IMR-90 (cell line): ENCODE results near the gene ATP4B. TPM values are rescaled to one million over a fixed set of nuclear protein-coding genes. Genes with fewer than 3 reads are reported as not detected.

Experiments
- ATAC-seq: fragments of 200-7000 bp; cut with Tn5 transposase; 2 replicates; pipeline ENCODE4 v1.9.1; 2020; ENCODE audit warnings: low read depth, mild to moderate bottlenecking, moderate library complexity
- BruUV-seq: library from RNA; stranded (reverse); fragments of 400-500 nt; replicated peaks from 2 replicates; lab custom pipeline; 2021; lab: Mats Ljungman, UMichigan
- CTCF ChIA-PET: fragments of 300-600 bp; formaldehyde crosslinking; extraction: SDS; loops from one replicate; lab custom pipeline; 2021; ENCODE audit warnings: antibody characterized with exemption; lab: Yijun Ruan, JAX
- POLR2A ChIA-PET: fragments of 300-600 bp; sonication (Branson Sonifier 250); formaldehyde crosslinking; loops from one replicate; lab custom pipeline; 2022; ENCODE audit warnings: antibody characterized with exemption; ENCODE audit not compliant: unreplicated experiment; lab: Charles Lee
- DNase-seq: peaks from one replicate; pipeline ENCODE4 v3.0.0; 2013
- H2AFZ ChIP-seq: replicated peaks from 2 replicates; pipeline ENCODE3; 2013; ENCODE audit warnings: low read length, mild to moderate bottlenecking; ENCODE audit not compliant: poor library complexity
- H2AK5ac ChIP-seq: 2 replicates; pipeline ENCODE4 v1.6.1; 2013; ENCODE audit warnings: low read depth, low read length, inconsistent platforms
- H2AK9ac ChIP-seq: replicated peaks from 2 replicates; pipeline ENCODE3; 2013; ENCODE audit warnings: mild to moderate bottlenecking, low read depth, low read length, moderate library complexity; ENCODE audit not compliant: poor library complexity
- H2BK120ac ChIP-seq: 2 replicates; pipeline ENCODE4 v1.6.1; 2013; ENCODE audit warnings: low read depth, low read length, inconsistent platforms
- H2BK15ac ChIP-seq: 3 replicates; pipeline ENCODE4 v1.6.1; 2013; ENCODE audit warnings: low read depth, low read length, inconsistent platforms
- H2BK20ac ChIP-seq: 2 replicates; pipeline ENCODE4 v1.6.1; 2013; ENCODE audit warnings: low read depth, mild to moderate bottlenecking, inconsistent platforms, low read length, moderate library complexity
- H2BK5ac ChIP-seq: 2 replicates; pipeline ENCODE4 v1.6.1; 2013; ENCODE audit warnings: mild to moderate bottlenecking, low read depth, low read length, inconsistent platforms; ENCODE audit not compliant: poor library complexity, severe bottlenecking
- H3K14ac ChIP-seq: replicated peaks from 2 replicates; pipeline ENCODE4 v1.6.1; 2013; ENCODE audit warnings: low read depth, low read length, inconsistent platforms
- H3K18ac ChIP-seq: 2 replicates; pipeline ENCODE4 v1.6.1; 2013; ENCODE audit warnings: low read depth, low read length, control low read depth
- H3K23ac ChIP-seq: 2 replicates; pipeline ENCODE4 v1.6.1; 2013; ENCODE audit warnings: low read depth, low read length, inconsistent platforms
- H3K27ac ChIP-seq: 2 replicates; pipeline ENCODE4 v1.5.1; 2013; ENCODE audit warnings: mild to moderate bottlenecking, control low read depth, low read length; ENCODE audit not compliant: insufficient read depth
- H3K27me3 ChIP-seq: 2 replicates; pipeline ENCODE4 v1.6.1; 2013; ENCODE audit warnings: low read length; ENCODE audit not compliant: control insufficient read depth, insufficient read depth
- H3K36me3 ChIP-seq: 2 replicates; pipeline ENCODE4 v1.6.1; 2013; ENCODE audit warnings: low read length, mixed read lengths; ENCODE audit not compliant: control insufficient read depth, insufficient read depth
- H3K4ac ChIP-seq: 2 replicates; pipeline ENCODE4 v1.6.1; 2013; ENCODE audit warnings: low read depth, low read length, inconsistent platforms
- H3K4me1 ChIP-seq: 2 replicates; pipeline ENCODE4 v1.6.1; 2013; ENCODE audit warnings: low read length, mixed read lengths; ENCODE audit not compliant: control insufficient read depth, insufficient read depth
- H3K4me2 ChIP-seq: 2 replicates; pipeline ENCODE4 v1.6.1; 2013; ENCODE audit warnings: low read depth, mild to moderate bottlenecking, control low read depth, low read length, moderate library complexity
- H3K4me3 ChIP-seq: 2 replicates; pipeline ENCODE4 v1.5.1; 2013; ENCODE audit warnings: low read depth, mild to moderate bottlenecking, control low read depth, low read length, moderate library complexity; ENCODE audit not compliant: insufficient read depth
- H3K56ac ChIP-seq: 2 replicates; pipeline ENCODE4 v1.6.1; 2013; ENCODE audit warnings: low read length, inconsistent platforms; ENCODE audit not compliant: insufficient read depth; ENCODE audit errors: extremely low read depth
- H3K79me1 ChIP-seq, 2 experiments: 2 replicates each; pipeline ENCODE4 v1.6.1; 2013; ENCODE audit warnings: low read length in 2 of 2, inconsistent platforms in 1 of 2, low read depth in 1 of 2
- H3K9ac ChIP-seq: 2 replicates; pipeline ENCODE4 v1.6.1; 2013; ENCODE audit warnings: low read depth, low read length, control low read depth
- H3K9me1 ChIP-seq: 2 replicates; pipeline ENCODE4 v1.6.1; 2013; ENCODE audit warnings: low read length, inconsistent platforms; ENCODE audit not compliant: insufficient read depth
- H3K9me3 ChIP-seq: 2 replicates; pipeline ENCODE4 v1.6.1; 2013; ENCODE audit warnings: low read length; ENCODE audit not compliant: control insufficient read depth, insufficient read depth
- H4K20me1 ChIP-seq: 2 replicates; pipeline ENCODE4 v1.6.1; 2013; ENCODE audit warnings: low read length, inconsistent platforms; ENCODE audit not compliant: insufficient read depth
- H4K5ac ChIP-seq: 2 replicates; pipeline ENCODE4 v1.6.1; 2013; ENCODE audit warnings: mild to moderate bottlenecking, low read depth, low read length, control low read depth
- H4K8ac ChIP-seq, 2 experiments: 2 replicates each; pipeline ENCODE4 v1.6.1; 2013; ENCODE audit warnings: low read depth in 2 of 2, low read length in 2 of 2, control low read depth in 1 of 2, inconsistent platforms in 1 of 2
- H4K91ac ChIP-seq: 2 replicates; pipeline ENCODE4 v1.6.1; 2013; ENCODE audit warnings: low read depth, low read length, inconsistent platforms; ENCODE audit not compliant: insufficient read depth
- BHLHE40 ChIP-seq: fragments of 150-350 bp; IDR thresholded peaks from 2 replicates; pipeline ENCODE4 v1.6.1; 2016; ENCODE audit warnings: mild to moderate bottlenecking, low read depth, low read length
- CEBPB ChIP-seq: IDR thresholded peaks from 2 replicates; pipeline ENCODE4 v1.6.1; 2012; ENCODE audit warnings: low read depth, low read length, improper control_type of control experiment
- CHD1 ChIP-seq: IDR thresholded peaks from 2 replicates; pipeline ENCODE4 v1.6.1; 2012; ENCODE audit warnings: low read depth, low read length, improper control_type of control experiment
- MAFK ChIP-seq: IDR thresholded peaks from 2 replicates; pipeline ENCODE4 v1.6.1; 2012; ENCODE audit warnings: low read depth, low read length, improper control_type of control experiment
- MAZ ChIP-seq: IDR thresholded peaks from 2 replicates; pipeline ENCODE4 v1.6.1; 2012; ENCODE audit warnings: low read depth, mild to moderate bottlenecking, low read length, improper control_type of control experiment, moderate library complexity, borderline replicate concordance
- MXI1 ChIP-seq: IDR thresholded peaks from 2 replicates; pipeline ENCODE4 v1.6.1; 2012; ENCODE audit warnings: low read depth, mild to moderate bottlenecking, low read length, moderate library complexity, borderline replicate concordance
- NFE2L2 ChIP-seq: fragments of 150-350 bp; IDR thresholded peaks from 2 replicates; pipeline ENCODE4 v1.6.1; 2016; ENCODE audit warnings: low read depth, mild to moderate bottlenecking, low read length
- POLR2A ChIP-seq: IDR thresholded peaks from 2 replicates; pipeline ENCODE4 v1.6.1; 2012; ENCODE audit warnings: mild to moderate bottlenecking, low read depth, low read length
- RAD21 ChIP-seq: IDR thresholded peaks from 2 replicates; pipeline ENCODE4 v1.6.1; 2012; ENCODE audit warnings: low read length, improper control_type of control experiment
- RCOR1 ChIP-seq: IDR thresholded peaks from 2 replicates; pipeline ENCODE4 v1.6.1; 2012; ENCODE audit warnings: mild to moderate bottlenecking, low read length, improper control_type of control experiment; ENCODE audit not compliant: insufficient replicate concordance
- RFX5 ChIP-seq: IDR thresholded peaks from 2 replicates; pipeline ENCODE4 v1.8.0; 2012; ENCODE audit warnings: low read depth, mild to moderate bottlenecking, low read length, moderate library complexity
- SMC3 ChIP-seq: fragments of 150-350 bp; IDR thresholded peaks from 2 replicates; pipeline ENCODE4 v1.6.1; 2016; ENCODE audit warnings: low read depth, mild to moderate bottlenecking, antibody characterized with exemption, low read length, moderate library complexity
- WGBS, 2 experiments: methylation state at CpG; one replicate each; pipeline versions ENCODE4 v1.1.5 to v1.1.7; 2013; ENCODE audit warnings: missing lambda C conversion rate in 2 of 2; ENCODE audit not compliant: insufficient read length in 1 of 2; ENCODE audit errors: extremely low coverage in 2 of 2; 5-methylcytosine and 5-hydroxymethylcytosine counted together
- dilution Hi-C: fragments of 300-500 bp; cut with HindIII; formaldehyde crosslinking; loops from one replicate; pipeline ENCODE4 v1.14.3; 2018; ENCODE audit warnings: low sequenced_read_pairs; ENCODE audit not compliant: unreplicated experiment
- in situ Hi-C: fragments of 300-500 bp; cut with MboI; formaldehyde crosslinking; loops from 3 replicates; pipeline ENCODE4 v1.14.3; 2019; ENCODE audit warnings: low sequenced_read_pairs, inconsistent platforms, mixed read lengths
- intact Hi-C: fragments of 100-400 bp; cut with micrococcal nuclease; formaldehyde crosslinking; loops from 2 replicates; pipeline ENCODE4 v1.10.0; 2022
- polyA plus RNA-seq, 3 experiments: library from polyadenylated mRNA; depleted of rRNA; stranded (reverse); fragments of >200 nt; gene quantifications; 2 replicates each; pipeline ENCODE4 v1.2.3, GENCODE V29; 2012; ENCODE audit warnings: low replicate concordance in 1 of 3
- total RNA-seq: library from RNA; depleted of rRNA; stranded (reverse); fragments of >200 nt; gene quantifications from 2 replicates; pipeline ENCODE4 v1.2.3, GENCODE V29; 2012
- TF ChIP-seq, protein P1 (sequence below): fragments of 150-350 bp; IDR thresholded peaks from 2 replicates; pipeline ENCODE4 v1.6.1; 2016; ENCODE audit warnings: low read depth, mild to moderate bottlenecking, low read length, moderate library complexity, borderline replicate concordance
- TF ChIP-seq, protein P2 (sequence below): conservative IDR thresholded peaks from 2 replicates; pipeline ENCODE4 v1.5.1; 2012; ENCODE audit warnings: mild to moderate bottlenecking, low read depth, low read length, improper control_type of control experiment
- TF ChIP-seq, protein P3 (sequence below): fragments of 150-350 bp; IDR thresholded peaks from 2 replicates; pipeline ENCODE4 v1.6.1; 2017; ENCODE audit warnings: mild to moderate bottlenecking, antibody characterized with exemption, low read length, low read depth

The ATP4B gene
- total and polyA plus RNA-seq, 2 of the 4 experiments (the other 2 are of a cell fraction), result not detected

DNA sequence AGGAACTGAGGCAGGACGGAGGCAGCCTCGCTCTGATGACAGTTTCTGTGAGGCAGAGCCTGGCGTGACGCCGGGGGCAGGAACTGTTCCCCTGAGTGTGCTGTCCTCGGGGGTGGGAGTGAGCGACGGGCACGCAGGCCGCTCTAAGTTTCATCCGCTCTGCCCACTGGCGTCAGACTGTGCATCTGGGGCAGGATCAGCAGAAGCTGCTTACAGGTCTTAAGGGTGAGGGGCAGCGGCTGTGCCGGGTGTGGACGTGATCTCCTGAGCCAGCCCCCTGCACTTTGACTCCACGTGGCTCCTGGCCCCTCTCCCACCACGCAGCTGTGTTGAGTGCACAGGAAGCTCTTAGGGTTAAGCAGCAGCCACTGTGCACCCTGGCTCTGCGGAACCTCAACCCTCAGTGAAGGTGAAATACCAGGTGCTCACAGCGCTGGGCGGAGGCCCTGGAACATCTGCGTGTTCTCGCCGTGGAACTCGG lies 10.5 kb upstream of the ATP4B start:
- no peak overlapping the region for H2BK120ac ChIP-seq
- intact Hi-C loops, result no loop called here
- dilution Hi-C loops, result no loop called here
- H3K4me1 ChIP-seq, result no peaks in the 10 kb centered on the region
- H3K9me1 ChIP-seq, result peaks cover 3% of the 10 kb centered on the region; the same call in 1 of the 2 replicates
- H3K27ac ChIP-seq, result no peak overlapping the region
- H4K5ac ChIP-seq, result no peak overlapping the region
- no peak overlapping the region for H3K4me3 ChIP-seq
- H3K4ac ChIP-seq, result no peak overlapping the region
- DNase-seq (no peak), ATAC-seq (no peak)
- H4K91ac ChIP-seq, result no peak overlapping the region
- H2BK20ac ChIP-seq, result no peak overlapping the region
- ChIA-PET CTCF (interaction anchor here (0.6 kb wide), 2 partner anchors 73 to 244 kb away, joined by 3 read pairs; no protein-coding TSS in a partner anchor), POLR2A (no interaction called here)
- H3K56ac ChIP-seq, result no peak overlapping the region
- no peak overlapping the region for H4K8ac ChIP-seq
- BruUV-seq, result no TSS peak
- WGBS, 2 experiments, result 83% methylated on average over 12 of the region's 24 CpGs; no CpG with 5 or more reads in 1 of the 2 experiments
- H2AK9ac ChIP-seq, result no peak overlapping the region
- H2BK5ac ChIP-seq, result no peak overlapping the region
- H3K14ac ChIP-seq, result no peak overlapping the region
- H3K36me3 ChIP-seq, result no peaks in the 10 kb centered on the region
- TF ChIP-seq POLR2A, result no peak
- no peak for TF ChIP-seq RCOR1
- TF ChIP-seq, protein P1, sequence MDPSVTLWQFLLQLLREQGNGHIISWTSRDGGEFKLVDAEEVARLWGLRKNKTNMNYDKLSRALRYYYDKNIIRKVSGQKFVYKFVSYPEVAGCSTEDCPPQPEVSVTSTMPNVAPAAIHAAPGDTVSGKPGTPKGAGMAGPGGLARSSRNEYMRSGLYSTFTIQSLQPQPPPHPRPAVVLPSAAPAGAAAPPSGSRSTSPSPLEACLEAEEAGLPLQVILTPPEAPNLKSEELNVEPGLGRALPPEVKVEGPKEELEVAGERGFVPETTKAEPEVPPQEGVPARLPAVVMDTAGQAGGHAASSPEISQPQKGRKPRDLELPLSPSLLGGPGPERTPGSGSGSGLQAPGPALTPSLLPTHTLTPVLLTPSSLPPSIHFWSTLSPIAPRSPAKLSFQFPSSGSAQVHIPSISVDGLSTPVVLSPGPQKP, result no peak
- TF ChIP-seq CEBPB, result no peak
- TF ChIP-seq MAZ, result no peak
- TF ChIP-seq RAD21, result no peak
- no peak for TF ChIP-seq SMC3
- TF ChIP-seq, protein P2, sequence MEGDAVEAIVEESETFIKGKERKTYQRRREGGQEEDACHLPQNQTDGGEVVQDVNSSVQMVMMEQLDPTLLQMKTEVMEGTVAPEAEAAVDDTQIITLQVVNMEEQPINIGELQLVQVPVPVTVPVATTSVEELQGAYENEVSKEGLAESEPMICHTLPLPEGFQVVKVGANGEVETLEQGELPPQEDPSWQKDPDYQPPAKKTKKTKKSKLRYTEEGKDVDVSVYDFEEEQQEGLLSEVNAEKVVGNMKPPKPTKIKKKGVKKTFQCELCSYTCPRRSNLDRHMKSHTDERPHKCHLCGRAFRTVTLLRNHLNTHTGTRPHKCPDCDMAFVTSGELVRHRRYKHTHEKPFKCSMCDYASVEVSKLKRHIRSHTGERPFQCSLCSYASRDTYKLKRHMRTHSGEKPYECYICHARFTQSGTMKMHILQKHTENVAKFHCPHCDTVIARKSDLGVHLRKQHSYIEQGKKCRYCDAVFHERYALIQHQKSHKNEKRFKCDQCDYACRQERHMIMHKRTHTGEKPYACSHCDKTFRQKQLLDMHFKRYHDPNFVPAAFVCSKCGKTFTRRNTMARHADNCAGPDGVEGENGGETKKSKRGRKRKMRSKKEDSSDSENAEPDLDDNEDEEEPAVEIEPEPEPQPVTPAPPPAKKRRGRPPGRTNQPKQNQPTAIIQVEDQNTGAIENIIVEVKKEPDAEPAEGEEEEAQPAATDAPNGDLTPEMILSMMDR, result no peak
- no peak for TF ChIP-seq MAFK
- no peak for TF ChIP-seq BHLHE40
- no peak for TF ChIP-seq RFX5
- TF ChIP-seq NFE2L2, result no peak
- TF ChIP-seq, protein P3, sequence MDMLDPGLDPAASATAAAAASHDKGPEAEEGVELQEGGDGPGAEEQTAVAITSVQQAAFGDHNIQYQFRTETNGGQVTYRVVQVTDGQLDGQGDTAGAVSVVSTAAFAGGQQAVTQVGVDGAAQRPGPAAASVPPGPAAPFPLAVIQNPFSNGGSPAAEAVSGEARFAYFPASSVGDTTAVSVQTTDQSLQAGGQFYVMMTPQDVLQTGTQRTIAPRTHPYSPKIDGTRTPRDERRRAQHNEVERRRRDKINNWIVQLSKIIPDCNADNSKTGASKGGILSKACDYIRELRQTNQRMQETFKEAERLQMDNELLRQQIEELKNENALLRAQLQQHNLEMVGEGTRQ, result no peak
- TF ChIP-seq CHD1, result no peak
- no peak for TF ChIP-seq MXI1
- no peak overlapping the region for H3K18ac ChIP-seq
- H2BK15ac ChIP-seq, result no peak overlapping the region
- no peak overlapping the region for H3K23ac ChIP-seq
- H2AK5ac ChIP-seq, result no peak overlapping the region
- peaks cover 11% of the 10 kb centered on the region; the same call in 1 of the 2 replicates for H4K20me1 ChIP-seq
- H3K9ac ChIP-seq, result no peak overlapping the region
- H3K79me1 ChIP-seq, result no peaks in the 10 kb centered on the region
- peaks cover 16% of the 10 kb centered on the region for H3K27me3 ChIP-seq
- H2AFZ ChIP-seq, result peak overlapping the region; percentile 70
- no peak overlapping the region for H3K4me2 ChIP-seq
- in situ Hi-C loops, result no loop called here
- no peaks in the 10 kb centered on the region for H3K9me3 ChIP-seq
